Endodermal cell (in vitro differentiated cells): ENCODE data around the gene CCNI. TPM values are rescaled to one million over a fixed set of nuclear protein-coding genes. Genes with fewer than 3 reads are reported as not detected.

Experiments used
- DNase-seq: peaks from one replicate; pipeline ENCODE4 v3.0.0-alpha.2; 2017
- H3K27ac ChIP-seq: 2 replicates; pipeline ENCODE4 v1.5.1; 2013; ENCODE audit warnings: mild to moderate bottlenecking, low read depth, low read length, moderate library complexity
- H3K27me3 ChIP-seq: 2 replicates; pipeline ENCODE4 v1.6.1; 2013; ENCODE audit warnings: mild to moderate bottlenecking, low read length, moderate library complexity; ENCODE audit not compliant: insufficient read depth, control insufficient read depth, poor library complexity, severe bottlenecking
- H3K36me3 ChIP-seq: 2 replicates; pipeline ENCODE4 v1.7.0; 2013; ENCODE audit warnings: mild to moderate bottlenecking, low read length, moderate library complexity; ENCODE audit not compliant: control insufficient read depth, insufficient read depth
- H3K4me1 ChIP-seq: one replicate; pipeline ENCODE4 v1.7.0; 2013; ENCODE audit warnings: low read length; ENCODE audit not compliant: control insufficient read depth, insufficient read depth
- H3K4me3 ChIP-seq: 2 replicates; pipeline ENCODE4 v1.5.1; 2013; ENCODE audit warnings: mild to moderate bottlenecking, low read length, moderate library complexity
- H3K9ac ChIP-seq: 2 replicates; pipeline ENCODE4 v1.6.1; 2013; ENCODE audit warnings: mild to moderate bottlenecking, low read length, moderate library complexity; ENCODE audit not compliant: poor library complexity, severe bottlenecking; ENCODE audit errors: extremely low read depth
- H3K9me3 ChIP-seq: 2 replicates; pipeline ENCODE4 v1.6.1; 2013; ENCODE audit warnings: mild to moderate bottlenecking, low read length, moderate library complexity; ENCODE audit not compliant: control insufficient read depth
- H3K27ac Mint-ChIP-seq: 2 replicates; pipeline ENCODE4 v1.8.0; 2020; ENCODE audit warnings: mixed read lengths
- H3K27me3 Mint-ChIP-seq: 2 replicates; pipeline ENCODE4 v1.8.0; 2021; ENCODE audit warnings: mild to moderate bottlenecking, mixed read lengths; ENCODE audit not compliant: insufficient read depth
- H3K36me3 Mint-ChIP-seq: 2 replicates; pipeline ENCODE4 v1.8.0; 2020; ENCODE audit warnings: low read depth, mixed read lengths
- H3K4me1 Mint-ChIP-seq: 2 replicates; pipeline ENCODE4 v1.8.0; 2020; ENCODE audit warnings: mixed read lengths
- H3K4me3 Mint-ChIP-seq: 2 replicates; pipeline ENCODE4 v1.8.0; 2020; ENCODE audit warnings: mild to moderate bottlenecking, moderate library complexity, mixed read lengths
- H3K9me3 Mint-ChIP-seq: 2 replicates; pipeline ENCODE4 v1.8.0; 2020; ENCODE audit warnings: mild to moderate bottlenecking, mixed read lengths
- WGBS, 2 experiments: methylation state at CpG; one replicate each; pipeline versions ENCODE4 v1.1.5 to v1.1.7; 2013; ENCODE audit warnings: missing lambda C conversion rate in 2 of 2, mixed read lengths in 1 of 2; ENCODE audit not compliant: insufficient coverage in 1 of 2, insufficient read length in 1 of 2; 5-methylcytosine and 5-hydroxymethylcytosine counted together
- total RNA-seq, 2 donors: library from RNA; stranded (reverse); fragmentation: NEBNext Ultra II Directional in 1 of 2; extraction: Animal tissue kit (Norgen Biotek cat#: 25700) in 1 of 2; gene quantifications; 2 replicates in 1 of 2; 3 replicates in 1 of 2; pipeline ENCODE4 v1.2.1, GENCODE V29; 2021
- TF ChIP-seq, protein P1 (sequence below): fragments of 200-600 bp; sonication (generic); conservative IDR thresholded peaks from 2 replicates; pipeline ENCODE4 v1.5.0; 2021; ENCODE audit warnings: antibody characterized with exemption, mild to moderate bottlenecking

The CCNI gene
- total RNA-seq, 2 donors from 2014 or later = 283 to 302 TPM

DNA sequence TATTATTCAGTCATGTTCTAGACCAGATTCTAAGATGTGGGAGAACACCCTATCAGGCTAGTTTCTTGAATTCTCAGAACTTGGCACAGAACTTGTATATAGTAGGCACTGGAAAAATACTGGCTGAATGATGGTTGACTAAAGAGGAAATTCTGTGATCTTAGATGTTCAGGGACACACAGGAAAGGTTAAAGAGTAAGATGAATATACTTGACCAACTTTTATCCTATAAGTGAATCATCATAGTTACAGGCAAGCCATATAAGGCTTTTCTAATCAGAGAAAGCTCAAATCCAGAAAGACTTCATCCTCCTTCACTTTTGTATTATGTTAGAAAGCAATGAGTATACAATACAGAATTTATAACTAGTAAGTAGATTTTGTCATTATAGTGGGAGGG lies 72.4 kb downstream of the CCNI start:
- Histone ChIP-seq H3K36me3 (peaks cover 78% of the 10 kb centered on the region), H3K9ac (no peak overlapping the region), H3K9me3 (no peaks in the 10 kb centered on the region), H3K27me3 (no peaks in the 10 kb centered on the region), H3K4me1 (peaks cover 3% of the 10 kb centered on the region), H3K27ac (no peak overlapping the region), H3K4me3 (no peak overlapping the region)
- Mint-ChIP-seq H3K9me3 (no peaks in the 10 kb centered on the region), H3K36me3 (peaks cover 41% of the 10 kb centered on the region), H3K4me1 (peaks cover 28% of the 10 kb centered on the region), H3K27me3 (no peaks in the 10 kb centered on the region), H3K27ac (no peak overlapping the region), H3K4me3 (no peak overlapping the region)
- TF ChIP-seq, protein P1, sequence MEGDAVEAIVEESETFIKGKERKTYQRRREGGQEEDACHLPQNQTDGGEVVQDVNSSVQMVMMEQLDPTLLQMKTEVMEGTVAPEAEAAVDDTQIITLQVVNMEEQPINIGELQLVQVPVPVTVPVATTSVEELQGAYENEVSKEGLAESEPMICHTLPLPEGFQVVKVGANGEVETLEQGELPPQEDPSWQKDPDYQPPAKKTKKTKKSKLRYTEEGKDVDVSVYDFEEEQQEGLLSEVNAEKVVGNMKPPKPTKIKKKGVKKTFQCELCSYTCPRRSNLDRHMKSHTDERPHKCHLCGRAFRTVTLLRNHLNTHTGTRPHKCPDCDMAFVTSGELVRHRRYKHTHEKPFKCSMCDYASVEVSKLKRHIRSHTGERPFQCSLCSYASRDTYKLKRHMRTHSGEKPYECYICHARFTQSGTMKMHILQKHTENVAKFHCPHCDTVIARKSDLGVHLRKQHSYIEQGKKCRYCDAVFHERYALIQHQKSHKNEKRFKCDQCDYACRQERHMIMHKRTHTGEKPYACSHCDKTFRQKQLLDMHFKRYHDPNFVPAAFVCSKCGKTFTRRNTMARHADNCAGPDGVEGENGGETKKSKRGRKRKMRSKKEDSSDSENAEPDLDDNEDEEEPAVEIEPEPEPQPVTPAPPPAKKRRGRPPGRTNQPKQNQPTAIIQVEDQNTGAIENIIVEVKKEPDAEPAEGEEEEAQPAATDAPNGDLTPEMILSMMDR = no peak
- DNase-seq = no peak

DNA sequence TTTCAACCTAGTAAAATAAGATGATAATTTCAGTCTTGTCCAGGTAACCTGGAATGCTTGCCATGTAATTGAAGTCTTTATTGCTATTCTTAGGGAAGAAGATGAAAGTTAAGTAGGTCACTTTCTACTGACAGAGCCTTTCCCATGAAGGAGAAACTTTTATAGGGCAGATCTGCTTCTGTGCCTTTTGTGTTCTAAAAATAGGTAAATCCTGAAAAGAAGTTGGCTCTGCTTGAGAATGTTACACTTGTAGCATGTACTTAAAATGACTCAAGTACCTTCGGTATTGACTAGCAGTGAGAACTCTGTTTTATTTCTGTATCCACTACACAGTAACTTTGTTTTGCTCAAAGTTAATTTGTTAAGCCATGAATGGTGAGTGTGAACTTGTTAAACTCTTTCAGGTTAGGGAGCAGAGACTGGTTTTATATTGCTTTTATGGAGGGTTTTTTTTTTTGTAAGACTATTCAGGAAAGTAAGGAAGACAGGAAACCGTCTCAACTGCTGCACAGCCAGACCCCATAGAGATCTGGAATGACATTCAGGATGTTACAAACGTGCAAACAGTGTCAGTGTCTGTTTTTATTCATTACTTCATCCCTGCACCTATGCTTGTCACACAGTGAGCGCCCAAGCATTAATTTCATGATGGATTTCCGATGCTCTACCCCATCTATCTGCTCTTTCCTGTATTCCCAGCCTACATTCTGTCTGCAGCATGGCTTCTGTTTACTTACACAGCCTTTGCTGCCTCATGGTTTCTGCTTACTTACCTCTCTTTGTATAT lies 73.3 kb downstream of the CCNI start:
- TF ChIP-seq, protein P1 = no peak
- no peak for DNase-seq
- H3K36me3 ChIP-seq = peaks cover 82% of the 10 kb centered on the region
- H3K27me3 ChIP-seq = no peaks in the 10 kb centered on the region
- Mint-ChIP-seq H3K27ac (no peak overlapping the region), H3K4me3 (no peak overlapping the region), H3K36me3 (peaks cover 45% of the 10 kb centered on the region), H3K9me3 (no peaks in the 10 kb centered on the region), H3K4me1 (peaks cover 19% of the 10 kb centered on the region), H3K27me3 (no peaks in the 10 kb centered on the region)
- peaks cover 3% of the 10 kb centered on the region for H3K4me1 ChIP-seq
- WGBS, 2 experiments = 67 to 72% methylated on average over 5 of the region's 5 CpGs
- H3K9ac ChIP-seq = no peak overlapping the region
- peaks cover 3% of the 10 kb centered on the region for H3K9me3 ChIP-seq
- H3K27ac ChIP-seq = peak overlapping the region; percentile 68
- H3K4me3 ChIP-seq = no peak overlapping the region

- no peak overlapping the region for H3K4me3 Mint-ChIP-seq
- no peak overlapping the region for H3K27ac Mint-ChIP-seq
- H3K9ac ChIP-seq = no peak overlapping the region
- no peak overlapping the region for H3K4me3 ChIP-seq
- TF ChIP-seq, protein P1 = no peak
- H3K4me1 ChIP-seq = peaks cover 3% of the 10 kb centered on the region
- WGBS, 2 experiments = 60 to 77% methylated on average over 1 of the region's 1 CpG
- no peak for DNase-seq
- no peaks in the 10 kb centered on the region for H3K27me3 Mint-ChIP-seq
- H3K4me1 Mint-ChIP-seq = peaks cover 13% of the 10 kb centered on the region
- peak overlapping the region; percentile 68 for H3K27ac ChIP-seq
- H3K9me3 ChIP-seq = peaks cover 5% of the 10 kb centered on the region
- H3K27me3 ChIP-seq = no peaks in the 10 kb centered on the region
- H3K9me3 Mint-ChIP-seq = no peaks in the 10 kb centered on the region
- peaks cover 50% of the 10 kb centered on the region for H3K36me3 Mint-ChIP-seq
- peaks cover 87% of the 10 kb centered on the region for H3K36me3 ChIP-seq
Measured at GRCh38 chr4:77001907-77002306, 73.9 kb downstream of the CCNI start.
